Airway epithelial cell (primary cell): ENCODE data around the gene EIF1AX. TPM values are rescaled to one million over a fixed set of nuclear protein-coding genes. Genes with fewer than 3 reads are reported as not detected.

Source experiments
- total RNA-seq: library from RNA; depleted of rRNA; stranded (reverse); fragments of >200 nt; gene quantifications from 2 replicates; pipeline ENCODE4 v1.2.3, GENCODE V29; 2015

EIF1AX gene, protein sequence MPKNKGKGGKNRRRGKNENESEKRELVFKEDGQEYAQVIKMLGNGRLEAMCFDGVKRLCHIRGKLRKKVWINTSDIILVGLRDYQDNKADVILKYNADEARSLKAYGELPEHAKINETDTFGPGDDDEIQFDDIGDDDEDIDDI
- total RNA-seq: 68.5 and 73.8 TPM in 2 replicates

DNA sequence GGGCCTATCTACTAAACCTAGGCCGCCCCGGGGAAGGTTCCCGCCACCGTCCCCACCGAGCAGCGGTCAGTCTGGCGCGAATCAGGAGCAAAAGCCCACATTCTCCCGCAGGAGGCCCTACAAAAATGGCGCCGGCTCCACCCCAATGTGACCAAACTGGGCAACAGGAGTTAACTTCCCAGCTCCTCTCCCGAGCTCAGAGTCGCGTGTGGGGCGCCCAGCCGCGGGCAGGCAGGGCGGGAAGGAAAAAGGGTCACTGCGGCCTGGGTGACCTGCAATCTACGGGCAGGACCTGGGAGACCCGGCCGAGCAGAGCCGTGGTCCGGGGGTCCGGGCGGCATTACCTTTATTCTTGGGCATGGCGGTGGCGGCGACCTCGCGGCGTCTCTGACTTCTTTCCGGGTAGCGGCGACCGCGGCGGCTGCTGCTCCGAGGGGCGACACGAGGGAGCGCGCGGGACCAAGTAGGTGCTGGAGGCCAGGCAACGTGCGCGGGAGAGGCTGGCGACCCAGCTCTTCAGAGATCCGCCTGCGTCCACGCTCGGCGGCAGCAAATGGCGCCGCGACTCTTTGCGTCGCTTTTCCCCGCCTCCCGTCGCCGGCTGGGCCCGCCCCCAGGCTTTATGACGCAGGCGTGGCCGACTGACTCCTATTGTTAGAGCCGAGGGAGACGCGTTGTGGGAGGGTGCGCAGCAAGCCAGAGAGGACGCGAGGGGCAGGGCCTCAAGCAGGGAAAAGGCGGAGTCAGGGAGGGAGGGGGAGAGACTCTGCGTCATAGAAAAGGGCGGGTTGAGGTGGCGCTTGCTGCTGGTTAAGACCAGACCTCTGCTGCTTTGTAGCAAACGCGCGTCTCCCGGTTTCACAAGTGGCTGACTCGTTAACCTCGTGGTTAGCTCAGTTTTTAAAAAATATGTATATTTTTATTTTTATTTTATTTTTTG lies at the start of gene EIF1AX:
TSS of gene EIF1AX (minus strand) at position 558 of the 940 bp plus-strand sequence. CDS start at position 360, 198 bp downstream.

DNA sequence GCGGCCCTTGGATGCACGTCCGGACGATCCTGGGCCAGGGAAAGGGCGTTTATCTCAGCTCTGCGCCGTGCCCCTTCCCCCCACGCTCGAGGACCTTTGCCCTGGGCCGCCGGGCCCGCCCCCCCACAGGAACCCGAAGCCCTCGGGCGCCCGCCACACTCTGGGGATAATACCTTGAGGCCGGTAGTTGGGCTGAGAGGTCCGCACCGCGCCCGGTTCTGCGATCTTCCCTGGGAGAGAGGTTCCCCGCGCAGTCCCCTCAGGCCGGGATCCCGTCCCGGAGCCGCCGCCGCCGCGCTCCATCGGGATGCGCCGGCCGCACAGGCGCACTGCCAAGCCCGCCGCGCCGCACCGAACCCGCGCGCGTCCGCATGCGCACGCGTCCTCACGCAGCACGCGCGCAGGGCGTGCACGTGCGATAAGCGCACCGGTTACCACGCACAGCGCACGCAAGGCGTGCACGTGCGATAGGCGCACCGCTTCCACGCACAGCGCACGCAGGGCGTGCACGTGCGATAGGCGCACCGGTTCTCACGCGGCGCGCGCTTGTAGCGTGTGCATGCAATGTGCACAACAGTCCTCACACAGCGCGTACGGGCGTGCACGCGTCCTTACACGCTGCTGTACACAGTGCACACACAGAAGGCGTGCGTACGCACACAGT lies 24.9 kb downstream of the EIF1AX start, which contains the start of gene MAP7D2:
TSS of gene MAP7D2 (minus strand) at position 331 of the 664 bp plus-strand sequence. CDS start at position 303, 28 bp downstream.

Other genes starting within 250 kb of the EIF1AX start
- 0.46 and 1.4 TPM in 2 replicates for gene BCLAF3, start 150.8 kb downstream of the EIF1AX start, total RNA-seq
- gene MAP7D2, start 24.9 kb downstream of the EIF1AX start, total RNA-seq: 0.37 and 1.4 TPM in 2 replicates
- gene RPS6KA3, start 125.1 kb upstream of the EIF1AX start, total RNA-seq: 16.8 and 22.0 TPM in 2 replicates